Measurements from ENCODE around the gene SHC1.

Gene SHC1

DNA sequence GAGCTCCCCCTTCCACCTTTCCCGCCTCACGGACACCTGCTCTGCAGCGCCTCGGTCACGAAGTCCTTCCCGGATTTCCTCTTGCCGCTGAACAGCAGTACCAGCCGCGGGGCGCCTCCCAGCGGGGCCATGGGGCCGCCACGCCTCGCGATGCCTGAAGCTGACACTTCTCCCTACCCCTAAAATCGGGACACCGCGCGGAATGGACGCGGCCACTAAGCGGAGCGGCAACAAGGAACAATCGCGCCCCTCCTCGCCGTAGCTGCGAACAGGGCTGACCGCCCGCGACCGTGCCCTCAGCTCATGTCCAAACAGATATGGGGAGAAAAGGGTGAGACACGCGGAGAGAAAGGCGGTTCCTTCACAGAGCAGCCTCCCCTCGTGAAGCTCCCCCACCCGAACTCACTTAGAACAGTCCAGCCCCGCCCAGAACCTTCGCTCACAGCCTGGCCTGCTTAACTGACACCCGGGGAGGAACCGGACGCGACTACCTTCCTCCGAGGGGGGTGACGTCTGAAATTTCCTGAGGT, 33.9 kb downstream of the SHC1 start, which contains the start of gene PMVK:
TSS of gene PMVK (minus strand) at position 165 of the 530 bp plus-strand sequence. CDS start at position 131, 34 bp downstream.
- DNase-seq (ENCODE audit: low spot score), result peak; percentile 94
- no peaks in the 10 kb centered on the region for H3K36me3 ChIP-seq (ENCODE audit: low read depth)
- peak within 1 kb of the TSS; percentile 90 for H3K27ac ChIP-seq (ENCODE audit: poor library complexity, severe bottlenecking)
- H3K4me1 ChIP-seq (ENCODE audit: insufficient read depth, poor library complexity, severe bottlenecking), result peaks cover 26% of the 10 kb centered on the region
- no peaks in the 10 kb centered on the region for H3K9me3 ChIP-seq (ENCODE audit: severe bottlenecking)
- peak within 1 kb of the TSS; percentile 52 for H3K4me3 ChIP-seq (ENCODE audit: severe bottlenecking)
- H3K27me3 ChIP-seq (ENCODE audit: insufficient read depth, poor library complexity, severe bottlenecking), result no peaks in the 10 kb centered on the region
- TF ChIP-seq, protein P1, sequence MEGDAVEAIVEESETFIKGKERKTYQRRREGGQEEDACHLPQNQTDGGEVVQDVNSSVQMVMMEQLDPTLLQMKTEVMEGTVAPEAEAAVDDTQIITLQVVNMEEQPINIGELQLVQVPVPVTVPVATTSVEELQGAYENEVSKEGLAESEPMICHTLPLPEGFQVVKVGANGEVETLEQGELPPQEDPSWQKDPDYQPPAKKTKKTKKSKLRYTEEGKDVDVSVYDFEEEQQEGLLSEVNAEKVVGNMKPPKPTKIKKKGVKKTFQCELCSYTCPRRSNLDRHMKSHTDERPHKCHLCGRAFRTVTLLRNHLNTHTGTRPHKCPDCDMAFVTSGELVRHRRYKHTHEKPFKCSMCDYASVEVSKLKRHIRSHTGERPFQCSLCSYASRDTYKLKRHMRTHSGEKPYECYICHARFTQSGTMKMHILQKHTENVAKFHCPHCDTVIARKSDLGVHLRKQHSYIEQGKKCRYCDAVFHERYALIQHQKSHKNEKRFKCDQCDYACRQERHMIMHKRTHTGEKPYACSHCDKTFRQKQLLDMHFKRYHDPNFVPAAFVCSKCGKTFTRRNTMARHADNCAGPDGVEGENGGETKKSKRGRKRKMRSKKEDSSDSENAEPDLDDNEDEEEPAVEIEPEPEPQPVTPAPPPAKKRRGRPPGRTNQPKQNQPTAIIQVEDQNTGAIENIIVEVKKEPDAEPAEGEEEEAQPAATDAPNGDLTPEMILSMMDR (IDR thresholded peaks at IDR 0.05; ENCODE audit: poor library complexity, severe bottlenecking), result peak; percentile 55
- ATAC-seq (ENCODE audit: low read depth), result peak; percentile 76

DNA sequence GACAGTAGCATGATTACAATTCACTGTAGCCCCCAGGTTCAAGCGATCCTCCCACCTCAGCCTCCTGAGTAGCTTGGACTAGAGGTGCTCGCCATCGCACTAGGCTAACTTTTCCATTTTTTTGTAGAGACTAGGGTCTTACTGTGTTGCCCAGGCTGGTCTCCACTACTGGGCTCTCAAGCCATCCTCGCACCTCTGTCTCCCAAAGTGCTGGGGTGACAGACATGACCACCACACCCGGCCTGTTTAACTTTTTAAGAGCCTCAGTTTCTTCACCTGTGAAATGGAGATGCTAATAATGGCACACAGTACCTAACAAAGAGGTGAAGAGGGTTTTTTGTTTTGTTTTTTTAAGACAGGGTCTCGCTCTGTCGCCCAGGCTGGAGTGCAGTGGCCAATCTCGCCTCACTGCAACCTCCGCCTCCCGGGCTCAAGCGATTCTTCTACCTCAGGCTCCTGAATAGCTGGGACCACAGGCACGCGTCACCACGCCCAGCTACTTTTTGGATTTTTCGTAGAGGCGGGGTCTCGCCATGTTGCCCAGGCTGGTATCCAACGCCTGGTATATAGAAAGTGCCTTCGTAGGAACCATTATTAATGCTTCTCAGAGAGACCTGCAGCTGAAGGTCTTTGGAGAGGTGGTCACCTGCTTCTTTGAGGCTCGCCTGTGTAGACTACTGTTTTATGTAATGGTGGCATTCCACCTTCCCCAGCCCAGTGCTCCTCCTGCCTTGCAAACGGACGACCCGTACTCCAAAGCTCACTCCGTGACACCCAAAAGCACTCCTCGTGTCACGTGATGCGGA, 34.6 kb downstream of the SHC1 start:
- DNase-seq (ENCODE audit: low spot score) (no peak), ATAC-seq (ENCODE audit: low read depth) (no peak)
- H3K36me3 ChIP-seq (ENCODE audit: low read depth), result no peaks in the 10 kb centered on the region
- H3K27me3 ChIP-seq (ENCODE audit: insufficient read depth, poor library complexity, severe bottlenecking), result no peaks in the 10 kb centered on the region
- H3K4me3 ChIP-seq (ENCODE audit: severe bottlenecking), result peak overlapping the region; percentile 52
- peaks cover 27% of the 10 kb centered on the region for H3K4me1 ChIP-seq (ENCODE audit: insufficient read depth, poor library complexity, severe bottlenecking)
- TF ChIP-seq, protein P1 (IDR thresholded peaks at IDR 0.05; ENCODE audit: poor library complexity, severe bottlenecking), result no peak
- H3K9me3 ChIP-seq (ENCODE audit: severe bottlenecking), result no peaks in the 10 kb centered on the region
- peak overlapping the region; percentile 90 for H3K27ac ChIP-seq (ENCODE audit: poor library complexity, severe bottlenecking)

DNA sequence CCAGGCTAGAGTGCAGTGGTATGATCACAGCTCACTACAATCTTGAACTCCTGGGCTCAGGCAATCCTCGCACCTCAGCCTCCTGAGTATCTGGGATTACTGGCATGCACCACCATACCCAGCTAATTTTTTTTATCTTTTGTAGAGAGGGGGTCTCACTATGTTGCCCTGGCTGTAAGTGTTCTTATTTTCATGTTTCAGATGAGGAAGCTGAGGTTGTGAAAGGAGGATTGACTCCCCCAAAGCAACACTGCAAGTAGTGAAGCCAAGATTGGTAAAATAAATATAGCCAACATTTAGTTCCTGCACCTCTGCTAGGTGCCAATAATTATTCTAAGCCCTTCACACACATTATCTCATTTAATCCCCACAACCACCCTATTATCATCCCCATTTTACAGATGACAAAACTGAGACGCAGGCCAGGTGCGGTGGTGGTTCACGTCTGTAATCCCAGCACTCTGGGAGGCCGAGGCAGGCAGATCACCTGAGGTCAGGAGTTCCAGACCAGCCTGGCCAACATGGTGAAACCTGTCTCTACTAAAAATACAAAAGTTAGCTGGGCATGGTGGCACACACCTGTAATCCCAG, 36.1 kb downstream of the SHC1 start:
- Histone ChIP-seq H3K4me1 (ENCODE audit: insufficient read depth, poor library complexity, severe bottlenecking) (peaks cover 27% of the 10 kb centered on the region), H3K9me3 (ENCODE audit: severe bottlenecking) (no peaks in the 10 kb centered on the region), H3K36me3 (ENCODE audit: low read depth) (no peaks in the 10 kb centered on the region), H3K4me3 (ENCODE audit: severe bottlenecking) (no peak overlapping the region), H3K27me3 (ENCODE audit: insufficient read depth, poor library complexity, severe bottlenecking) (no peaks in the 10 kb centered on the region), H3K27ac (ENCODE audit: poor library complexity, severe bottlenecking) (no peak overlapping the region)
- ATAC-seq (ENCODE audit: low read depth) (no peak), DNase-seq (ENCODE audit: low spot score) (no peak)
- TF ChIP-seq, protein P1 (IDR thresholded peaks at IDR 0.05; ENCODE audit: poor library complexity, severe bottlenecking), result no peak

DNA sequence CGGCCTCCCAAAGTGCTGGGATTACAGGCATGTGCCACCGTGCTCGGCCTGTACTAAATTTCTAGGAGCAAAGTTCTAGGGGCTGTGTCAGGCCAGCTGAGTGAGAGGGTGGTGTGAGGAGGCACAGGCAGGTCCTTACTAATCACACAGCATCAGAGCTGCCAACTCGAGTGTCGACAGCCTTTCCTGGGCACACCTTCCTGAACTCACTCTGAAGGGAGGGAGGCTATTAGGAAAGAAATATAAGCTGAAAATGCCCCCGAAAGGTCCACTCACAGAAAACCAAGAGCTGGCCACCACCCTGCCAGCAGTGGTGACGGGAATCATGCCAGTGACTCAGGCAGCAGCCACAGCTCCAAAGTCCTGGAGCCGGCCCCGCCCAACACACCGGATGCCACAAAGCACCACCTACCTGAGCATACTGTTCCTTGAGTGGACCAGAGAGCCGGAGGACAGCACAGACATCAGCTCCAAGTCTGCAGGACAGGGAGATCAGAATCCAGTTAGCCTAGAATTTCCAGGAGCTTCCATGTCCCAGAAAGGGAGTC, 38.5 kb downstream of the SHC1 start:
- H3K9me3 ChIP-seq (ENCODE audit: severe bottlenecking), result no peaks in the 10 kb centered on the region
- DNase-seq (ENCODE audit: low spot score), result peak; percentile 80
- H3K27ac ChIP-seq (ENCODE audit: poor library complexity, severe bottlenecking), result peak overlapping the region; percentile 64
- TF ChIP-seq, protein P1 (IDR thresholded peaks at IDR 0.05; ENCODE audit: poor library complexity, severe bottlenecking), result no peak
- H3K36me3 ChIP-seq (ENCODE audit: low read depth), result peaks cover 12% of the 10 kb centered on the region
- no peaks in the 10 kb centered on the region for H3K27me3 ChIP-seq (ENCODE audit: insufficient read depth, poor library complexity, severe bottlenecking)
- no peak overlapping the region for H3K4me3 ChIP-seq (ENCODE audit: severe bottlenecking)
- ATAC-seq (ENCODE audit: low read depth), result peak; percentile 72
- H3K4me1 ChIP-seq (ENCODE audit: insufficient read depth, poor library complexity, severe bottlenecking), result peaks cover 19% of the 10 kb centered on the region

Data from RWPE2 (cell line).